Activated B cell treated with CpG ODN at 0.5 μM for 24 hours (primary cell): ENCODE measurements around the gene COX6B2. TPM values are rescaled to one million over a fixed set of nuclear protein-coding genes. Genes with fewer than 3 reads are reported as not detected.
A peak's percentile ranks its signal among the peaks of the same experiment; 100 is the strongest.

Experiments used
- ATAC-seq: fragments of 200-7000 bp; cut with Tn5 transposase; one replicate; pipeline ENCODE4 v1.10.0; 2021; ENCODE audit warnings: low read depth, mild to moderate bottlenecking, moderate library complexity
- CTCF ChIA-PET: fragments of 350-600 bp; sonication (Branson Sonifier 250); formaldehyde crosslinking; loops from one replicate; lab custom pipeline; 2021; ENCODE audit warnings: antibody characterized with exemption; lab: Charles Lee
- POLR2A ChIA-PET: fragments of 350-600 bp; sonication (Branson Sonifier 250); formaldehyde crosslinking; loops from one replicate; lab custom pipeline; 2021; ENCODE audit warnings: antibody characterized with exemption; lab: Charles Lee
- DNase-seq: peaks from one replicate; pipeline ENCODE4 v3.0.0; 2022
- H3K27ac Mint-ChIP-seq: one replicate; pipeline ENCODE4 v1.8.0; 2020; ENCODE audit warnings: mixed read lengths
- H3K27me3 Mint-ChIP-seq: one replicate; pipeline ENCODE4 v1.8.0; 2021; ENCODE audit warnings: mixed read lengths
- H3K36me3 Mint-ChIP-seq: one replicate; pipeline ENCODE4 v1.8.0; 2021; ENCODE audit warnings: low read depth, mixed read lengths
- H3K4me1 Mint-ChIP-seq: one replicate; pipeline ENCODE4 v1.8.0; 2021; ENCODE audit warnings: mixed read lengths
- H3K4me3 Mint-ChIP-seq: one replicate; pipeline ENCODE4 v1.8.0; 2020; ENCODE audit warnings: mild to moderate bottlenecking, mixed read lengths
- H3K9me3 Mint-ChIP-seq: one replicate; pipeline ENCODE4 v1.8.0; 2020; ENCODE audit warnings: mixed read lengths
- CTCF ChIP-seq: fragments of 200-600 bp; IDR thresholded peaks from one replicate; pipeline ENCODE4 v1.8.0; 2022; ENCODE audit warnings: antibody characterized with exemption, mild to moderate bottlenecking
- intact Hi-C: fragments of 100-400 bp; cut with micrococcal nuclease; formaldehyde crosslinking; loops from one replicate; pipeline ENCODE4 v1.15.1; 2024
- total RNA-seq: library from RNA; stranded (reverse); gene quantifications from 2 replicates; pipeline ENCODE4 v1.2.3, GENCODE V29; 2022

Gene COX6B2
- total RNA-seq, 1 donor from 2014 or later: not detected

GRCh38 chr19:55382013-55382412, 27.5 kb upstream of the COX6B2 start:
- no peaks in the 10 kb centered on the region for H3K27me3 Mint-ChIP-seq

GRCh38 chr19:55379174-55379573, 24.7 kb upstream of the COX6B2 start:
- H3K9me3 Mint-ChIP-seq: no peaks in the 10 kb centered on the region
- no peak for ATAC-seq
- no peak overlapping the region for H3K27ac Mint-ChIP-seq
- intact Hi-C loops: no loop called here
- POLR2A ChIA-PET: no interaction called here
- peaks cover 10% of the 10 kb centered on the region for H3K4me1 Mint-ChIP-seq
- peaks cover 12% of the 10 kb centered on the region for H3K27me3 Mint-ChIP-seq
- TF ChIP-seq CTCF: no peak
- H3K4me3 Mint-ChIP-seq: no peak overlapping the region
- CTCF ChIA-PET: no interaction called here
- DNase-seq: no peak
- no peaks in the 10 kb centered on the region for H3K36me3 Mint-ChIP-seq

More at GRCh38 chr19:55382013-55382412, 27.5 kb upstream of the COX6B2 start:
- Mint-ChIP-seq H3K4me1 (peaks cover 35% of the 10 kb centered on the region), H3K4me3 (peak overlapping the region; percentile 1), H3K36me3 (peaks cover 14% of the 10 kb centered on the region), H3K9me3 (no peaks in the 10 kb centered on the region), H3K27ac (no peak overlapping the region)
- POLR2A ChIA-PET: interaction anchor here (2.9 kb wide), 1 partner anchor 13 kb away, joined by 9 read pairs; no protein-coding TSS in a partner anchor
- intact Hi-C loops: no loop called here
- ATAC-seq (no peak), DNase-seq (no peak)
- CTCF ChIA-PET: no interaction called here
- no peak for TF ChIP-seq CTCF

- Mint-ChIP-seq H3K4me3 (no peak overlapping the region), H3K4me1 (peaks cover 6% of the 10 kb centered on the region), H3K36me3 (no peaks in the 10 kb centered on the region), H3K9me3 (no peaks in the 10 kb centered on the region), H3K27ac (no peak overlapping the region), H3K27me3 (peaks cover 18% of the 10 kb centered on the region)
- ChIA-PET CTCF (no interaction called here), POLR2A (no interaction called here)
- DNase-seq (no peak), ATAC-seq (no peak)
- TF ChIP-seq CTCF: no peak
- intact Hi-C loops: no loop called here
Measured at GRCh38 chr19:55377356-55378131, 23.0 kb upstream of the COX6B2 start.

GRCh38 chr19:55376241-55376933, 21.9 kb upstream of the COX6B2 start, which contains the start of gene TMEM190:
Gene TMEM190 (plus strand): TSS chr19:55376826. CDS start chr19:55376854, 28 bp downstream.
- ChIA-PET POLR2A (no interaction called here), CTCF (no interaction called here)
- intact Hi-C loops: no loop called here
- H3K4me3 Mint-ChIP-seq: no peak within 1 kb of the TSS
- no peak within 1 kb of the TSS for H3K27ac Mint-ChIP-seq
- no peaks in the 10 kb centered on the region for H3K9me3 Mint-ChIP-seq
- no peak for ATAC-seq
- no peak for TF ChIP-seq CTCF
- peaks cover 6% of the 10 kb centered on the region for H3K4me1 Mint-ChIP-seq
- H3K27me3 Mint-ChIP-seq: peaks cover 25% of the 10 kb centered on the region
- H3K36me3 Mint-ChIP-seq: no peaks in the 10 kb centered on the region
- no peak for DNase-seq
